ENCODE measurements around the gene VRTN.

DNA sequence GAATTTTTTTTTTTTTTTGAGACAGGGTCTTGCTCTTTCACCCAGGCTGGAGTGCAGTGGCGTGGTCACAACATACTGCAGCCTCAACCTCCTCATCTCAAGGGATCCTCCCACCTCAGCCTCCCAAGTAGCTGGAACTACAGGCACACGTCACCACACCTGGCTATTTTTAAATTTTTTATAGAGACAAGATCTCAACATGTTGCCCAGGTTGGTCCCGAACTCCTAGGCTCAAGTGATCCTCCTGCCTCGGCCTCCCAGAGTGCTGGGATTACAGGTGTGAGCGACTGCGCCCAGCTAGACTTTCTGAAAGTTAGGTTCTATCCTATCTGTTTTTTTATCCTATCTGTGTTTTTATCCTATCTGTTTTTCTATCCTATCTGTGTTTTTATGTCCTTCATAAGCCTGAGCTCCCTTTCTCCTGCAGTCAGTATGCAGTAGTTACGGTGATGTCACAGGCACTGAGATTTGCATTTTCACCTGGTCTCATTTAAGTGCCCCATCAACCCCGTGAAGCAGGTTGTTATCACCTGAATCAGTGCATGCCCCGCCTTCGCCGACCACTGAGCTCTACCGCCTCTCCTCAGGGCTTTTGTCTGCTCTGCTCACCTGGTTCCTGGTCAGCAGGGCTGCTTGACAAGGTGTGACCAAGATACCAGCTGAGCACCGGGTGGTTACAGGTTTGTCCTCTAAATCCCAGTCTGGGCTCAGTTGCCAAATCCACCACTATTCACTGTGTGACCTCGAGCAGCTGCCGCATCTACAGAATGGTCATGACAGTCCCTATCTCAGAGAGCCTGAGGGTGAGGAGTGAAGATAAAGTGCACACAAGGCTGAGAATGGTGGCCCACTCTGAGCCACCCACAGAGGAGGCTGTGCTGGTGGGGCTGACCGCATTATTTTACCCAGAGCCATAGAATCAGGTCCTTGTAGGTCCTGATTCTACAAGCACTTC, 44.6 kb downstream of the VRTN start:
- no peak for TF ChIP-seq FOXM1 (IDR thresholded peaks at IDR 0.05; ENCODE audit: borderline replicate concordance)
- no peak for TF ChIP-seq BHLHE40 (IDR thresholded peaks at IDR 0.05; ENCODE audit: borderline replicate concordance)
- no peak for TF ChIP-seq SP1 (IDR thresholded peaks at IDR 0.05)
- TF ChIP-seq ZNF384 (IDR thresholded peaks at IDR 0.05), result no peak
- TF ChIP-seq FOXK2 (IDR thresholded peaks at IDR 0.05), result no peak
- TF ChIP-seq ARNT (IDR thresholded peaks at IDR 0.05), result no peak
- TF ChIP-seq FOXA1 (IDR thresholded peaks at IDR 0.05), result no peak
- no peak for TF ChIP-seq NFRKB (IDR thresholded peaks at IDR 0.05)
- no peak for TF ChIP-seq ELF4 (IDR thresholded peaks at IDR 0.05)
- no peak for TF ChIP-seq SUZ12 (IDR thresholded peaks at IDR 0.05)
- TF ChIP-seq HDGF (IDR thresholded peaks at IDR 0.05; ENCODE audit: borderline replicate concordance), result no peak
- TF ChIP-seq CTBP1 (IDR thresholded peaks at IDR 0.05; ENCODE audit: borderline replicate concordance), result no peak

All from HEK293T (cell line).